Posterior cingulate gyrus (tissue), 11 donors: Measurements from ENCODE around the gene CTSA.
"Not testable (repeated sequence)": the region's sequence is repeated elsewhere in the genome, so short reads cannot be mapped to it uniquely, and the experiment has no call there.

Experiments
- DNase-seq, 10 donors: peaks; one replicate each; pipeline versions ENCODE4 v3.0.0 to v3.0.0-alpha.2; 2020 to 2021; ENCODE audit warnings: mixed read lengths in 3 of 10
- intact Hi-C: fragments of 100-400 bp; cut with DNase I; formaldehyde crosslinking; loops from one replicate; pipeline ENCODE4 v1.15.1; 2023

Gene CTSA

GRCh38 chr20:45892049-45892825, 1.1 kb downstream of the CTSA start:
- intact Hi-C loops, result loop anchor here (5.0 kb wide), 1 partner anchor 40 kb away; the partner anchor contains the start of gene PCIF1
- peak in 3 of 10 donors; percentile 10 to 49 (median 25) for DNase-seq

GRCh38 chr20:45892828-45893500, 1.8 kb downstream of the CTSA start:
- intact Hi-C loops, result loop anchor here (5.0 kb wide), 1 partner anchor 39 kb away; the partner anchor contains the start of gene PCIF1
- DNase-seq, result peak in 2 of 10 donors; percentile 41 to 59

- intact Hi-C loops, result loop anchor here (5.0 kb wide), 1 partner anchor 38 kb away; the partner anchor contains the start of gene PCIF1
Measured at GRCh38 chr20:45893831-45894230, 2.7 kb downstream of the CTSA start.

GRCh38 chr20:45894797-45895196, 3.7 kb downstream of the CTSA start:
- intact Hi-C loops, result loop anchor here (5.0 kb wide), 1 partner anchor 38 kb away; the partner anchor contains the start of gene PCIF1

More at GRCh38 chr20:45893831-45894230, 2.7 kb downstream of the CTSA start:
- peak in 1 of 10 donors; percentile 24 for DNase-seq

GRCh38 chr20:45896641-45897161, 5.6 kb downstream of the CTSA start:
- peak in 3 of 10 donors; percentile 0 to 61 (median 41) for DNase-seq
- intact Hi-C loops, result no loop called here

More at GRCh38 chr20:45894797-45895196, 3.7 kb downstream of the CTSA start:
- peak in 2 of 10 donors; percentile 8 to 63 for DNase-seq

GRCh38 chr20:45897289-45897688, 6.2 kb downstream of the CTSA start:
- intact Hi-C loops, result no loop called here
- DNase-seq, result no peak

- DNase-seq, result peak in 2 of 10 donors; percentile 37 to 50
- intact Hi-C loops, result no loop called here
Measured at GRCh38 chr20:45897692-45898091, 6.6 kb downstream of the CTSA start.

GRCh38 chr20:45898285-45898684, 7.2 kb downstream of the CTSA start:
- intact Hi-C loops, result no loop called here
- DNase-seq, result peak in 2 of 10 donors; percentile 37 to 68

GRCh38 chr20:45899046-45899835, 8.1 kb downstream of the CTSA start:
- intact Hi-C loops, result no loop called here
- peak in 2 of 10 donors; percentile 48 to 56 for DNase-seq

- intact Hi-C loops, result not testable (repeated sequence)
- DNase-seq, result peak in 2 of 10 donors; percentile 10 to 59
Measured at GRCh38 chr20:45901332-45901731, 10.2 kb downstream of the CTSA start.

- intact Hi-C loops, result no loop called here
- peak in 1 of 10 donors; percentile 60 for DNase-seq
Measured at GRCh38 chr20:45902199-45902701, 11.1 kb downstream of the CTSA start.

- peak in 2 of 10 donors; percentile 49 to 63 for DNase-seq
Measured at GRCh38 chr20:45904583-45905504, 13.7 kb downstream of the CTSA start.

GRCh38 chr20:45905505-45906079, 14.5 kb downstream of the CTSA start:
- peak in 1 of 10 donors; percentile 9 for DNase-seq

More at GRCh38 chr20:45904583-45905504, 13.7 kb downstream of the CTSA start:
- intact Hi-C loops, result no loop called here

GRCh38 chr20:45907219-45907948, 16.2 kb downstream of the CTSA start:
- DNase-seq, result peak in 1 of 10 donors; percentile 78
- intact Hi-C loops, result no loop called here

More at GRCh38 chr20:45905505-45906079, 14.5 kb downstream of the CTSA start:
- intact Hi-C loops, result no loop called here

- no peak for DNase-seq
- intact Hi-C loops, result no loop called here
Measured at GRCh38 chr20:45908084-45908483, 16.9 kb downstream of the CTSA start.

GRCh38 chr20:45909336-45909808, 18.2 kb downstream of the CTSA start:
- intact Hi-C loops, result no loop called here
- peak in 1 of 10 donors; percentile 77 for DNase-seq
